A549 treated with ZK216348 at 1 μM for 4 hours (cell line): ENCODE data around the gene RCBTB2. TPM values are rescaled to one million over a fixed set of nuclear protein-coding genes. Genes with fewer than 3 reads are reported as not detected.

ENCODE experiments used
- total RNA-seq: library from RNA; stranded (reverse); fragments of 200-300 nt; extraction: Qiagen RNA extraction; gene quantifications from 5 replicates; pipeline ENCODE4 v1.2.3, GENCODE V29; 2022; ENCODE audit warnings: low read depth

Gene RCBTB2
- total RNA-seq, result 1.1 to 1.9 TPM (median 1.3 TPM) in 5 replicates

GRCh38 chr13:48532506-48533499 is at the start of gene RCBTB2:
Gene RCBTB2, minus strand, starts transcription at chr13:48533080. Its CDS starts 11,141 bp downstream, at chr13:48521939.

Other genes starting within 250 kb of the RCBTB2 start
- 13.6 to 16.6 TPM (median 14.3 TPM) in 5 replicates for gene RB1, start 229.3 kb downstream of the RCBTB2 start, total RNA-seq
- gene LPAR6, start 120.0 kb downstream of the RCBTB2 start, total RNA-seq, result 0.56 to 1.8 TPM (median 0.93 TPM) in 5 replicates
- gene CYSLTR2, start 120.8 kb upstream of the RCBTB2 start, total RNA-seq, result not detected in 5 replicates